Measurements from ENCODE around the gene CABP4.

The CABP4 gene

GRCh38 chr11:67455054-67455453 lies at the start of gene CABP4:
CABP4 (plus strand) TSS chr11:67455354; CDS start chr11:67455424, 70 bp downstream.
- DNase-seq (ENCODE audit: low read depth): no peak

- no peak for DNase-seq (ENCODE audit: low read depth)
Measured at GRCh38 chr11:67405688-67406339, 49.3 kb upstream of the CABP4 start.

- no peak for DNase-seq (ENCODE audit: low read depth)
Measured at GRCh38 chr11:67406420-67406968, 48.7 kb upstream of the CABP4 start.

GRCh38 chr11:67406969-67407687 lies 48.0 kb upstream of the CABP4 start:
- no peak for DNase-seq (ENCODE audit: low read depth)

- DNase-seq (ENCODE audit: low read depth): no peak
Measured at GRCh38 chr11:67407688-67408163, 47.4 kb upstream of the CABP4 start.

- DNase-seq (ENCODE audit: low read depth): no peak
Measured at GRCh38 chr11:67408437-67409200, 46.5 kb upstream of the CABP4 start.

- DNase-seq (ENCODE audit: low read depth): peak; percentile 57
Measured at GRCh38 chr11:67409261-67409666, 45.9 kb upstream of the CABP4 start.

GRCh38 chr11:67409781-67410368 lies 45.3 kb upstream of the CABP4 start:
- no peak for DNase-seq (ENCODE audit: low read depth)

- DNase-seq (ENCODE audit: low read depth): no peak
Measured at GRCh38 chr11:67410369-67410831, 44.8 kb upstream of the CABP4 start.

GRCh38 chr11:67410984-67411784 lies 44.0 kb upstream of the CABP4 start:
- no peak for DNase-seq (ENCODE audit: low read depth)

- no peak for DNase-seq (ENCODE audit: low read depth)
Measured at GRCh38 chr11:67411785-67412152, 43.4 kb upstream of the CABP4 start.

GRCh38 chr11:67412495-67413179 lies 42.5 kb upstream of the CABP4 start:
- no peak for DNase-seq (ENCODE audit: low read depth)

- no peak for DNase-seq (ENCODE audit: low read depth)
Measured at GRCh38 chr11:67413266-67413849, 41.8 kb upstream of the CABP4 start.

GRCh38 chr11:67415501-67416304 lies 39.5 kb upstream of the CABP4 start, which contains the start of gene CARNS1:
CARNS1 (plus strand) TSS chr11:67415678; CDS start chr11:67416200, 522 bp downstream.
- no peak for DNase-seq (ENCODE audit: low read depth)

- peak; percentile 74 for DNase-seq (ENCODE audit: low read depth)
Measured at GRCh38 chr11:67416416-67417335, 38.5 kb upstream of the CABP4 start.

- DNase-seq (ENCODE audit: low read depth): no peak
Measured at GRCh38 chr11:67417425-67417824, 37.7 kb upstream of the CABP4 start.

- no peak for DNase-seq (ENCODE audit: low read depth)
Measured at GRCh38 chr11:67418476-67419281, 36.5 kb upstream of the CABP4 start.

Data from activated T-cell treated with anti-CD3 and anti-CD28 coated beads for 1 hour (primary cell).